NCI-H146 (cell line): ENCODE data around the gene CNOT8.
"Not testable (repeated sequence)": the region's sequence is repeated elsewhere in the genome, so short reads cannot be mapped to it uniquely, and the experiment has no call there.

ENCODE experiments used
- DNase-seq: peaks from one replicate; lab custom pipeline; 2025; lab: John Stamatoyannopoulos, UW

The CNOT8 gene

DNA sequence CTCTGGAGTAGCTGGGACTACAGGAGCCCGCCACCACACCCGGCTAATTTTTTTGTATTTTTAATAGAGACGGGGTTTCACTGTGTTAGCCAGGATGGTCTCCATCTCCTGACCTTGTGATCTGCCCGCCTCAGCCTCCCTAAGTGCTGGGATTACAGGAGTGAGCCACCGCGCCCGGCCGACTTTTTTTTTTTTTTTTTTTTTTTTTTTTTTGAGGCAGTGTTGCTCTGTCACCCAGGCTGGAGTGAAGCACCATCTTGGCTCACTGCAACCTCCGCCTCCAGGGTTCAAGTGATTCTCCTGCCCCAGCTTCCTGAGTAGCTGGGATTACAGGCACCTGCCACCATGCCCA, 22.8 kb upstream of the CNOT8 start:
- DNase-seq, result not testable (repeated sequence)

- DNase-seq, result no peak
Observed at GRCh38 chr5:154836225-154836624, 22.2 kb upstream of the CNOT8 start.

GRCh38 chr5:154837009-154837901, 21.2 kb upstream of the CNOT8 start:
- DNase-seq, result no peak

DNA sequence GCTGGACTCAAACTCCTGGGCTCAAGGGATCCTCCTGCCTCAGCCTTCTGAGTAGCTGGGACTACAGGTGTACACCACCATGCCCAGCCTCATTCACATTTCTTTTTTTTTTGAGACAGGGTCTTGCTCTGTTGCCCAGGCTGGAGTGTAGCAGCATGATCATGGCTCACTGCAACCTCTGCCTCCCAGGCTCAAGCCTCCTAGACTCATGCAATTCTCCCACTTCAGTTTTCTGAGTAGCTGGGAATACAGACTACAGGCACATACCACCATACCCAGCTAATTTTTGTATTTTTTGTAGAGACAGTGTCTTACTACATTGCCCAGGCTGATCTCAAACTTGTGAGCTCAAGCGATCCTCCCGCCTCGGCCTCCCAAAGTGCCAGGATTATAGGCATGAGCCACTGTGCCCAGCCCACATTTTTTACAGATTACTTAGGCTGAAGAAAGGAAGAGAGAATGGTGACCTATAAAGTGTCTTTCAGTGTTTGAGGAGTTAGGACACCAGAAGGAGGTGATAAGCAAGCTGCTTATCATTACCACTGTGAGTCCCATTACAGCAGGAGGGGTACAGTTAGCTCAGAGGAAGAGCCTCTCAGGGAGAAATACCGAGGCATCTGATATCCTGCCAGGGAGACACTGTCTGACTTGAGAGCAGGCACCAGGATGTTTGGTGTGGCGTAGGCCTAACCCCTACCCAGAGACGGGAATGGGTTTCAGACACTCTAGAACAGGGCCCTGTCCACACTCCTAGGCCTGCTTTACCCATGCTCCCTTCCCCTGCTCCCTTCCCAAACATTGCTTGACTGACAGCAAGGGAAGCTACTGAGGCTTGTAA, 17.8 kb upstream of the CNOT8 start:
- no peak for DNase-seq

GRCh38 chr5:154841273-154841661, 17.2 kb upstream of the CNOT8 start:
- DNase-seq, result no peak

- no peak for DNase-seq
Observed at GRCh38 chr5:154842689-154843530, 15.5 kb upstream of the CNOT8 start.

DNA sequence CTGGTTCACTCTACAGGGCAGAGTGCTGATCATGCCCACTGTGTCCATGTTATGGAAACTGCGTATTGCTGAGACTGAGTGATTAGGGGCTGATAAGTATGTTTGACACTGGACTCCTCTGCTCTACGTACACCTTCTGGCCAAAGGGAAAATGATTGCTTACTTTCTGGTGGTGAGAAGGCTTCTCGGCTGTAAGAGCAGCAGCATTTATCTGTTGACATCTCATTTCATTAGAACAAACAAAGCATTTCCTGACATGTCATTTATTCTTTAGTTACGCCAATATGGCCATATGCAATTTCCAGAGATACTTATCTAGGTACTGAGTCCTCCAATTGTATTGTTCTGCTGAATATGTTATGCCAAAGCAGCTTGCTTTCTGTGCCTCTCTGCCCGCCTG, 13.6 kb upstream of the CNOT8 start:
- DNase-seq, result peak; percentile 23

DNA sequence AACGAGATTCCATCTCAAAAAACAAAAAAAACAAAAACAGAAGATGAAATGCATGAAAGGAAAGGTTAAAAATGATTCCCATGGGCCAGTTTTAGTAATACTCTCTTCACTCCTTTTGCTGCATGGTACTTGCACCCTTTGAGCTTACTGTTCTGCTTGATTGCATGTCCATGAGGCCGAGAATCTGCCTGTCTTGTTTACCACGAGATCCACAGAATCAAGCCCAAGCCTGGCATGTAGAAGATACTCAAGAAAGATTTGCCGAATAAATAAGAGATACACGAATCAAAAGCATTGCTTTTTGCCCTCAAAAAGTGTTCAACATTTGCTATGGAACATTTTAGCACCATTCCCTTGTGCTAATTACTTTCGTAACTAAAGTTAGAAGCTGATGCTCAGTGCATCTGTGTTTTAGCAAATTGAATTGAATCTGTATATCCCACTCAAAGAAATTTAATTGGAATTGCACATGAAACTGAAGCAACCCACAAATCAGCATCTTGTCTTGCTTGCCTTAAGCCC, 9.1 kb upstream of the CNOT8 start:
- no peak for DNase-seq

DNA sequence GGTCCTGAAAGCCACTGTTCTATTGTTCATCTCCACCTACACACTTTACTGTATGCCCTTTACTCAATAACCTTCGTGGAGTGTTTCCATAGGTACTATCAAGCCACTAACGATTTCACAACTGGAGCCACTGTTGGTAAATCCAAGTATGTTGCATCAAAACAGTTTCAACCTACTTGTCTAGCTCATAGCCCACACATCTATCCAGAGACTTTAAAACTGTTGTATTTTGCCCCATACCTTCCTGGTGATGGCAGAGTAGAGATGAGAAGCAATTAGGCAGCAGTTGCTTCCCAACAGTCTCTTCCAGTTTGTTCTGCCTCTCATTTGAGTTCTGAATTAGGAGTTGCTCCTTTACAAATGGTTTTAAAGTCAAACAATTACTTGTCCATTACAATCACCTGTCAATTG, 8.6 kb upstream of the CNOT8 start:
- no peak for DNase-seq

DNA sequence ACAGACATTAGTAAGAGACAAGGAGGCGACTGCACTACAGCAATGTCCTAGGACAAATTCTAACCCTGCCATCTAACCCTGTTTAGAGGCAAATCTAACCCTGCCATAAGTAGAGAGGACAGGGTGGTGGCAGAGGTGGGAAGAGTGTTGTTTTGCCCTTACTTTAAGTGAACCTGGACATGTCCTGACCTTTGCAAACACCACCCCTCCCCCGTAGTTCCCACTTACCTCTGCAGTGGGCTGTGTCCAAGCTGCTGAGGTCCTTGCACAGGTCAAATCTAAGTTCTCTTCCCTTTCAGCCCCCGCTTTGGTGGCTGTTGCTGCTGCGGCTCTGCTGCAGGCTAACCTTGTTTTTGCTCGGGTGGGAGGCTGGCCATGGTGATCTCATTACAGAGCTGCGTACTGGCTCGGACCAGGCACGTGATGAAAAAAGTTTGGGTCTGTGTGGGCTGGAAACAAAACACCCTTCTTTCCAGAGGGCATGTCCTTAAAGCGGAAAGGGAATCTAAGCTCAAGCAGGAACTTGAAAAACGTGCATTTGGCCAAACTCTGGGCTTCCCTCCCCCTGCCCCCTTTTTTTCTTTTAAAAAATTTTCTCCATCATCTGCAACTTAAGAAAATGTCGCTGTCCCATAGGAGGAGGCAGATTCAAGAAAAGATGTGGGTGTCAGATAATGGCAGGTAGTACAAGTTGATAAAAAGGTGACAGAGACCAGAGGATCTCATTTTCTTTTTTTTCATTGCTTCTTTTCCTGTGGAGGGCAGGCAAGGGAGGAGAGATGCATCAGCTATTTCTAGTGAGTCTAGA, 8.0 kb upstream of the CNOT8 start, which contains the start of gene FAXDC2:
FAXDC2 (minus strand) TSS at position 349 of the 808 bp plus-strand sequence. CDS start 12,425 bp downstream, outside the sequence.
- no peak for DNase-seq

DNA sequence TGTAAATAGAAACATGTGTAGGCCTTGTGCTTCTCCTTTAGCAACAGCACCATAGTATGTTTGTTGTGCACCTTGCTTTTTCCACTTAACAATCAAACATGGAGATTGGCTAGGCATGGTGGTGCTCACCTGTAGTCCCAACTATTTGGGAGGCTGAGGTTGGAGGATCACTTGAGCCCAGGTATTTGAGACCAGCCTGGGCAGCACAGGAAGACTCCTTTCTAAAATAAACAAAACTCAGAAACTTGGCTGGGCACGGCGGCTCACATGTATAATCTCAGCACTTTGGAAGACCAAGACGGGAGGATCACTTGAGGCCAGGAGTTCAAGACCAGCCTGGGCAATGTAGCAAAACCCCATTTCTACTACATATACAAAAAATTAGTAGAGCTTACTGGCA, 7.1 kb upstream of the CNOT8 start:
- DNase-seq, result no peak

DNA sequence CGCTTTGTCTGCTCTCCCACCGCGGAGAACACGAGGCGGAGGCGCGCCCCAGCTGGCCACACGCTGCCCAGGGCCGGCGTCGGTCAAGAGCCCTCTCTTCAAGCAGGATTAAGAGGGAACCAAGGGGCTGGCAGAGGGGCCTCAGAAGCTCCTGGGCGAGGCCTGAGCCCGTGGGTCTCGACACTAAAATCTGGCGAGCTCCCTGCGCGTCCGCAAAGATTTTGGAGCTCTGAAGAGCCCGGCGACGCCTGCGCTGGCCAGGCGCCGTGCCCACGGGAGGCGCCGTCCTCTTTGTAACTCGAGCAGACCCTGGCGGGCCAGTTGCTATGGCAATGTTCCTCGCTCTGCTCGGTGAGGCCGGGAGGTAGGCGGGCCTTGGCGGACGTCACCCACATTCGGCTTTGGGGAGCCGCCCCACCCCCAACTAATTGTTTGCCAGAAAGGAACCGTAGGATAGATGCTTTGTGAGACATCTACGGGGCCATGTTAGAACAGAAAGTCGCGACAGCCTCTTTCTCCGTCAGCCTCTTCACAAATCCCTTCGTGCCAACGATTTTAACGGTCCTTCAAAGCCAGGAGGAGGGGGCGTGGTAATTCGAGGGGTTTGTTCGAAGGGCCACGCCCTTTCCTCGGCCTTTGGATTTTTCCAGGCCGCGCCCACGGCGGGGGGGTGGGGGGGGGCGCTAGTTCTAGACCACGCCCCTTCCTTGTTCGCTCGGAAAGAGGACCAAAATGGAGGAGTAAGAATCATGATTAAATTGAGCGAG, 714 bp upstream of the CNOT8 start:
- DNase-seq, result peak; percentile 93

GRCh38 chr5:154858972-154859871, 795 bp downstream of the CNOT8 start:
- DNase-seq, result peak; percentile 0

- DNase-seq, result no peak
Observed at GRCh38 chr5:154860123-154860522, 1.7 kb downstream of the CNOT8 start.

DNA sequence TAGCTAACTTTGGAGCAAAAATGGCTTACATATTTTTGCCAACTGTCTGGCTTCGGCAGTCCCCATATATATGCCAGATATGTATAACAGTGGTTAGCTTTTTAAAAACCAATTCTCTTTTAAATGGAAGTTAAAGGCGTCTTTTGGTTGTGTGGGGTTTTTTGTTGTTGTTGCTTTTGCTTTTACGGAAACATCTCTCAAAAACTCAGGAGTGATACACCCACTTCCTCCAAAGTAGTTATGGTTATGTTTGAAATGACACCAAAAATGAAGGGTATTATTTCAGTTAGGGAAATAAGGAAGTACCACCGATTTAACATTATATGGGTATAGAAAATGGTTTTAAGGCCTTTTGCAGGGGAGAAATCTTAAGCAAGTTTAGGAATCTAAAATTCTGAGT, 2.3 kb downstream of the CNOT8 start:
- no peak for DNase-seq

DNA sequence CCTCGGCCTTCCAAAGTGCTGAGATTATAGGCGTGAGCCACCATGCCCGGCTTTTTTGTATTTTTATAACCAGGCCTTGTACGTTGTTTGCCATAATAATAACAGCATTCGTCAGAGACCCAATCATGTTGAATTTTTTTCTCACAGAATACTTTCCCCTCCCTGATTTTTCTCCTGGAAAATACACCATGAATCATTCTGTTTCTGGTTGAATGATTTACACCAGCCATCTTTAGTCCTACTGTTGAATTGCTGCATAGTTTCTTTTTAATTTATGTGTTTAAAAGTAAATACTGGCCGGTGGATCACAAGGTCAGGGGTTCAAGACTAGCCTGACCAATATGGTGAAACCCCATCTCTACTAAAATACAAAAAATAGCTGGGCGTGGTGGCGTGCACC, 3.5 kb downstream of the CNOT8 start:
- DNase-seq, result no peak

DNA sequence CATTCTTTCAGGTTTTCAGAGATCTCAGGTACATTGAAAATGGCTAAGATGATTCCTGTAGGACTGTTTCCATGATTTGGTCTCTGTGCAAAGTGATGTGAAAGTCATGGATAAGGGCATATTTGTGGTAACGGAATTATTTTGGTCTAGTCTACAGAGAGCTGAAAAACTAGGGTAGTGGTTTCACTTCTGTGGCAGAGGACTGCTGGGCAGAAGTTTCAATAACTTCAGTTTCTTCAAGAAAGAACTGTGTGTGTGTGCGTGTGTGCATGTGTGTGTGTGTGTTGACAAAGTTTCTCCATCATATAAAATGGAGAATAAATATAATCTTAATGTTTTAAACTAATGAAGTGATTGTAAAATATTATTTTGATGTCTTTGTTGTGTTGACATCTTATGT, 4.3 kb downstream of the CNOT8 start:
- DNase-seq, result no peak

DNA sequence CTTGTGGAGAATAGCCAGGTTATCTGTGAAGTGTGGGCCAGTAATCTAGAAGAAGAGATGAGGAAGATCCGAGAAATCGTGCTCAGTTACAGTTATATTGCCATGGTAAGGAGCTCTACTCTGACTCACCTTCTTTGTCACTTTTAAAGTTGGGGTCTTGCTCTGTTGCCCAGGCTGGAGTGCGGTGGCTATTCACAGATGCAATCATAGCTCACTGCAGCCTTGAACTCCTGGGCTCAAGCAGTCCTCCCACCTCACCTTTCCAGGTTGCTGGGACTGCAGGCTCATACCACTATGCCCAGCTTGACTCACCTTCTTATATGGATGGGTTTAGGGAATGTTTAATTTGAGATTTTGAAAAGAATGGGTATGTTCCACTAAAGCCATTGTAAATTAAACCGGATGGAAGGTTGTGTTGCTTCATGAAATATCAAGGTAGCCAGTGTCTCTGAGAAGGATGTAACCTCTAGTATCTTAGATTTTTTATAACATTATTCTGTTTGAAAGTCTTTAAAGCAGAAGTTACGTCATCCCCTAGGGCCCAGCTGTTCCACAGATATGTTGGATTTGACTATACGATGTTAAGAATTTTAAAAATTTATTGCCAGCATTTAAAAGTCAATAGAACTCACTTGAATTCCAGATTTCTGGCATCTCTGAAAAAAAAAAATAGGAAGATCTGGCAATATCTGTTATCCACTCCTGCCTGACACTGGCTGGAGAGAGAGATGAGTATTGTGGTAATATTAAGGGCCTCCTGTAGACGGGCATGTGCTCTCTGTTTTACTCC, 5.1 kb downstream of the CNOT8 start:
- no peak for DNase-seq
